ENCODE data around the gene RAB39A.

DNA sequence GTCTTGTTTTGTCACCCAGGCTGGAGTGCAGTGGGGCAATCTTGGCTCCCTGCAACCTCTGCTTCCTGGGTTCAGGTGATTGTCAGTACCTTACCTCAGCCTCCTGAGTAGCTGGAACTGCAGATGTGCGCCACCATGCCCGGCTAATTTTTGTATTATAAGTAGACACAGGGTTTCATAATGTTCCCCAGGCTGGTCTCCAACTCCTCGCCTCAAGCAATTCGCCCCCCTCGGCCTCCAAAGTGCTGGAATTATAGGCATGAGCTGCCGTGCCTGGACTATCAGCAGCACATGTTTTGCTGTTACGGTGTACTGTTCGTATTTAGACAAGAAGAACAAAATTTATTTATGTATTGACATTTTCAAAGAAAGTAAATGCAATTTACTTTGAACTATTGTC lies 34.8 kb downstream of the RAB39A start:
- TF ChIP-seq NFRKB (IDR thresholded peaks at IDR 0.05), result no peak
- no peak for TF ChIP-seq ARNT (IDR thresholded peaks at IDR 0.05)
- TF ChIP-seq, protein P1, sequence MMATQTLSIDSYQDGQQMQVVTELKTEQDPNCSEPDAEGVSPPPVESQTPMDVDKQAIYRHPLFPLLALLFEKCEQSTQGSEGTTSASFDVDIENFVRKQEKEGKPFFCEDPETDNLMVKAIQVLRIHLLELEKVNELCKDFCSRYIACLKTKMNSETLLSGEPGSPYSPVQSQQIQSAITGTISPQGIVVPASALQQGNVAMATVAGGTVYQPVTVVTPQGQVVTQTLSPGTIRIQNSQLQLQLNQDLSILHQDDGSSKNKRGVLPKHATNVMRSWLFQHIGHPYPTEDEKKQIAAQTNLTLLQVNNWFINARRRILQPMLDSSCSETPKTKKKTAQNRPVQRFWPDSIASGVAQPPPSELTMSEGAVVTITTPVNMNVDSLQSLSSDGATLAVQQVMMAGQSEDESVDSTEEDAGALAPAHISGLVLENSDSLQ (IDR thresholded peaks at IDR 0.05), result no peak
- TF ChIP-seq FOXM1 (IDR thresholded peaks at IDR 0.05; ENCODE audit: borderline replicate concordance), result no peak
- TF ChIP-seq SUZ12 (IDR thresholded peaks at IDR 0.05), result no peak
- no peak for TF ChIP-seq FOXA1 (IDR thresholded peaks at IDR 0.05)
- no peak for TF ChIP-seq HDGF (IDR thresholded peaks at IDR 0.05; ENCODE audit: borderline replicate concordance)
- no peak for TF ChIP-seq ELF4 (IDR thresholded peaks at IDR 0.05)
- TF ChIP-seq LEF1 (IDR thresholded peaks at IDR 0.05; ENCODE audit: borderline replicate concordance), result no peak
- no peak for TF ChIP-seq BHLHE40 (IDR thresholded peaks at IDR 0.05; ENCODE audit: borderline replicate concordance)
- TF ChIP-seq SP1 (IDR thresholded peaks at IDR 0.05), result no peak
- no peak for TF ChIP-seq TARDBP (IDR thresholded peaks at IDR 0.05)

Data from HEK293T (cell line).